ENCODE results near the gene ROR1.

Gene ROR1

GRCh38 chr1:63773815-63774616, at the start of gene ROR1:
ROR1 (plus strand) TSS chr1:63774017.
- Histone ChIP-seq H3K4me1 (ENCODE audit: insufficient read depth, low read length) (peaks cover 44% of the 10 kb centered on the region), H3K9me3 (ENCODE audit: control insufficient read depth, insufficient read depth, low read length) (no peaks in the 10 kb centered on the region), H3K9ac (ENCODE audit: low read depth, low read length) (peak within 1 kb of the TSS; percentile 76)

GRCh38 chr1:63724375-63724899, 49.4 kb upstream of the ROR1 start:
- peaks cover 17% of the 10 kb centered on the region for H3K4me1 ChIP-seq (ENCODE audit: insufficient read depth, low read length)
- peaks cover 2% of the 10 kb centered on the region; the same call in 1 of the 2 replicates for H3K9me3 ChIP-seq (ENCODE audit: control insufficient read depth, insufficient read depth, low read length)
- H3K36me3 ChIP-seq (ENCODE audit: insufficient read depth, low read length), result no peaks in the 10 kb centered on the region
- H3K9ac ChIP-seq (ENCODE audit: low read depth, low read length), result no peak overlapping the region

More at GRCh38 chr1:63773815-63774616, at the start of gene ROR1:
- H3K36me3 ChIP-seq (ENCODE audit: insufficient read depth, low read length), result no peaks in the 10 kb centered on the region

- Histone ChIP-seq H3K36me3 (ENCODE audit: insufficient read depth, low read length) (no peaks in the 10 kb centered on the region), H3K4me1 (ENCODE audit: insufficient read depth, low read length) (peaks cover 20% of the 10 kb centered on the region), H3K9ac (ENCODE audit: low read depth, low read length) (no peak overlapping the region), H3K9me3 (ENCODE audit: control insufficient read depth, insufficient read depth, low read length) (peaks cover 2% of the 10 kb centered on the region; the same call in 1 of the 2 replicates)
Measured at GRCh38 chr1:63728611-63729226, 45.1 kb upstream of the ROR1 start.

- H3K9ac ChIP-seq (ENCODE audit: low read depth, low read length), result no peak overlapping the region
- H3K4me1 ChIP-seq (ENCODE audit: insufficient read depth, low read length), result peaks cover 15% of the 10 kb centered on the region
- H3K9me3 ChIP-seq (ENCODE audit: control insufficient read depth, insufficient read depth, low read length), result peaks cover 2% of the 10 kb centered on the region; the same call in 1 of the 2 replicates
- no peaks in the 10 kb centered on the region for H3K36me3 ChIP-seq (ENCODE audit: insufficient read depth, low read length)
Measured at GRCh38 chr1:63729227-63729620, 44.6 kb upstream of the ROR1 start.

- no peaks in the 10 kb centered on the region for H3K36me3 ChIP-seq (ENCODE audit: insufficient read depth, low read length)
- H3K4me1 ChIP-seq (ENCODE audit: insufficient read depth, low read length), result peaks cover 14% of the 10 kb centered on the region
- peaks cover 2% of the 10 kb centered on the region; the same call in 1 of the 2 replicates for H3K9me3 ChIP-seq (ENCODE audit: control insufficient read depth, insufficient read depth, low read length)
- no peak overlapping the region for H3K9ac ChIP-seq (ENCODE audit: low read depth, low read length)
Measured at GRCh38 chr1:63730211-63730610, 43.6 kb upstream of the ROR1 start.

GRCh38 chr1:63731117-63732043, 42.4 kb upstream of the ROR1 start:
- Histone ChIP-seq H3K9me3 (ENCODE audit: control insufficient read depth, insufficient read depth, low read length) (peaks cover 6% of the 10 kb centered on the region), H3K4me1 (ENCODE audit: insufficient read depth, low read length) (peaks cover 14% of the 10 kb centered on the region), H3K9ac (ENCODE audit: low read depth, low read length) (no peak overlapping the region; the same call in 1 of the 2 replicates), H3K36me3 (ENCODE audit: insufficient read depth, low read length) (no peaks in the 10 kb centered on the region)

GRCh38 chr1:63732666-63733065, 41.2 kb upstream of the ROR1 start:
- Histone ChIP-seq H3K9me3 (ENCODE audit: control insufficient read depth, insufficient read depth, low read length) (peaks cover 4% of the 10 kb centered on the region; the same call in 1 of the 2 replicates), H3K9ac (ENCODE audit: low read depth, low read length) (no peak overlapping the region), H3K36me3 (ENCODE audit: insufficient read depth, low read length) (no peaks in the 10 kb centered on the region), H3K4me1 (ENCODE audit: insufficient read depth, low read length) (peaks cover 14% of the 10 kb centered on the region)

- H3K36me3 ChIP-seq (ENCODE audit: insufficient read depth, low read length), result no peaks in the 10 kb centered on the region
- H3K4me1 ChIP-seq (ENCODE audit: insufficient read depth, low read length), result no peaks in the 10 kb centered on the region
- H3K9me3 ChIP-seq (ENCODE audit: control insufficient read depth, insufficient read depth, low read length), result peaks cover 4% of the 10 kb centered on the region; the same call in 1 of the 2 replicates
- H3K9ac ChIP-seq (ENCODE audit: low read depth, low read length), result no peak overlapping the region
Measured at GRCh38 chr1:63738772-63739171, 35.0 kb upstream of the ROR1 start.

- Histone ChIP-seq H3K9me3 (ENCODE audit: control insufficient read depth, insufficient read depth, low read length) (peaks cover 4% of the 10 kb centered on the region; the same call in 1 of the 2 replicates), H3K9ac (ENCODE audit: low read depth, low read length) (no peak overlapping the region), H3K4me1 (ENCODE audit: insufficient read depth, low read length) (no peaks in the 10 kb centered on the region), H3K36me3 (ENCODE audit: insufficient read depth, low read length) (no peaks in the 10 kb centered on the region)
Measured at GRCh38 chr1:63739452-63739851, 34.4 kb upstream of the ROR1 start.

GRCh38 chr1:63740432-63740831, 33.4 kb upstream of the ROR1 start:
- H3K9me3 ChIP-seq (ENCODE audit: control insufficient read depth, insufficient read depth, low read length), result peaks cover 4% of the 10 kb centered on the region; the same call in 1 of the 2 replicates
- no peak overlapping the region for H3K9ac ChIP-seq (ENCODE audit: low read depth, low read length)
- H3K36me3 ChIP-seq (ENCODE audit: insufficient read depth, low read length), result no peaks in the 10 kb centered on the region
- H3K4me1 ChIP-seq (ENCODE audit: insufficient read depth, low read length), result no peaks in the 10 kb centered on the region

- H3K36me3 ChIP-seq (ENCODE audit: insufficient read depth, low read length), result no peaks in the 10 kb centered on the region
- peaks cover 13% of the 10 kb centered on the region for H3K4me1 ChIP-seq (ENCODE audit: insufficient read depth, low read length)
- no peaks in the 10 kb centered on the region for H3K9me3 ChIP-seq (ENCODE audit: control insufficient read depth, insufficient read depth, low read length)
- H3K9ac ChIP-seq (ENCODE audit: low read depth, low read length), result no peak overlapping the region
Measured at GRCh38 chr1:63742526-63742925, 31.3 kb upstream of the ROR1 start.

GRCh38 chr1:63743781-63744180, 30.0 kb upstream of the ROR1 start:
- Histone ChIP-seq H3K36me3 (ENCODE audit: insufficient read depth, low read length) (no peaks in the 10 kb centered on the region), H3K9me3 (ENCODE audit: control insufficient read depth, insufficient read depth, low read length) (no peaks in the 10 kb centered on the region), H3K9ac (ENCODE audit: low read depth, low read length) (no peak overlapping the region), H3K4me1 (ENCODE audit: insufficient read depth, low read length) (peaks cover 13% of the 10 kb centered on the region)

GRCh38 chr1:63746129-63746864, 27.5 kb upstream of the ROR1 start:
- Histone ChIP-seq H3K9ac (ENCODE audit: low read depth, low read length) (peak overlapping the region; percentile 13; the same call in 1 of the 2 replicates), H3K36me3 (ENCODE audit: insufficient read depth, low read length) (no peaks in the 10 kb centered on the region), H3K4me1 (ENCODE audit: insufficient read depth, low read length) (peaks cover 13% of the 10 kb centered on the region), H3K9me3 (ENCODE audit: control insufficient read depth, insufficient read depth, low read length) (no peaks in the 10 kb centered on the region)

All from ES-I3 (cell line).